ENCODE measurements around the gene PRPF40A. TPM values are rescaled to one million over a fixed set of nuclear protein-coding genes. Genes with fewer than 3 reads are reported as not detected.
"Not testable (repeated sequence)": the region's sequence is repeated elsewhere in the genome, so short reads cannot be mapped to it uniquely, and the experiment has no call there.

Gene PRPF40A
- total RNA-seq = 100 to 1,000 TPM; 128 to 138 TPM

DNA sequence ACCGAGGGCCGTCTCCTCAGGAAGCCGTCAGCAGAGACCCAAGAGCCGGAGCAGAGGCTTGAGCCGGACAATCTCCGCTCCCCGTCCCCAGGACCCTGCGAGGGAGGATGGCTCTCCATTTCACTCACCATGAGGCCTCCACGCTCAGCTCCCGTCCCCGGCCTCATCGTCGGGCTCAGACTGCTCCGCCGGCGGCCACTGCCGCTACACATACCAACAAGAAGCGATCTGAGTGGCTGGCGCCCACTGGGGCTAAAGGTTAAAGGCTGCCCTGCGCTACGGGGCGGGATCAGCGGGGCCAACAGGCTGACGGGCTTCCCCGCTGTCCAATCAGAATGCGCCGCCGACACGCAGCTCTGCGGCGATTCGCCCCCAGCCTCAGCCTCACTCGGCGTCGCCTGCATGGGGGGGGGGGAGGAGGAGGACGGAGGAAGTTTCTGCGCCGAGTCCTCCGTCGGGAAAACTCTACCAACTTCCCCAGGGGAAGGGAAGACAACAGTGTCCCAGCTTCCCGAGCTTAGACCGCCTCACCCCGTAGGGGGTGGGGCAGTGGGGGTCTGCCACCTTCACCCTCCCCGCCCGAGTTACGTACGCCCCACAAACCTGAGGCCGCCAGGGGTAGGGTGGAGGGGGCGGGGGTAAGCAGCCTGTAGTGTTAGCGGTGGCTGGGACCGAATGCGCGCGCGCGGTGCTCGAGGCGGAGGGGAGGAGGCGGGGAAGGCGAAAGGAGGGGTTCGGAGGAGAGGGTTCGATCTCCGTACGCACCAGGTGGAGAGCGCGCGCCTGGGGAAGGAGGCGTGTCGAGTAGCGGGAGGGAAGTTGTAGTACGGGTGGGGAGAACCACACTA lies at the start of gene PRPF40A:
Gene PRPF40A (minus strand): TSS at position 234 of the 848 bp plus-strand sequence. CDS start 22 bp downstream, at position 212.
- Mint-ChIP-seq H3K4me3 (peak within 1 kb of the TSS; percentile 100), H3K27ac (peak within 1 kb of the TSS; percentile 100), H3K36me3 (peaks cover 41% of the 10 kb centered on the region), H3K9me3 (no peaks in the 10 kb centered on the region), H3K4me1 (ENCODE audit: low read depth) (peaks cover 61% of the 10 kb centered on the region), H3K27me3 (no peaks in the 10 kb centered on the region)
- DNase-seq = peak; percentile 99
- POLR2A ChIA-PET = interaction anchor here (0.8 to 3.4 kb wide), 9 partner anchors 12 to 889 kb away, joined by 3 to 32 read pairs (median 4); partner anchors contain the start of gene ARL5A
- CTCF ChIA-PET = interaction anchor here (0.7 to 2.9 kb wide), 4 partner anchors 24 to 208 kb away, joined by 3 to 10 read pairs (median 6); no protein-coding TSS in a partner anchor
- intact Hi-C loops (cut with micrococcal nuclease) = loop anchor here (1.0 to 5.0 kb wide), 6 partner anchors 23 to 1430 kb away; partner anchors contain the start of genes ARL5A, NMI and STAM2

DNA sequence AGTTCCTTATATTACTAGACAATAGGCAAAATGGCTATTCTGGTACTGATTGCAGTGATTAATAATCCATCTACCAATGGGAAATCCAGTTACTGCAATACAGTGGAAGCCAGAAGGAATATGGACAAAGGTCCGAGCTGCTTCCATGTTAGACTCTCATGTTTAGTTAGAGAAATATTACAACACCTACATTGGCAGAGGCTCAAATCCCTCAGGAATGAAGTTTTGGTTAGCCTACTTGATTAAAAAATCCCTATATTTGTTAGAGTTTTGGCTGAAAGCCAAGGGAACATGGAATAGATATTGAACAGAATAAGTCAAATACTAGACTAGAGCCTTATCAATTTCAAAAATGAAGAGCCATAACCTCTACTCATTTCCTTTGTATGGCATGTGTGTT lies 49.7 kb upstream of the PRPF40A start:
- Mint-ChIP-seq H3K4me3 (no peak overlapping the region), H3K36me3 (peaks cover 14% of the 10 kb centered on the region), H3K27ac (no peak overlapping the region), H3K4me1 (ENCODE audit: low read depth) (no peaks in the 10 kb centered on the region), H3K9me3 (no peaks in the 10 kb centered on the region), H3K27me3 (no peaks in the 10 kb centered on the region)
- CTCF ChIA-PET = no interaction called here
- POLR2A ChIA-PET = no interaction called here
- intact Hi-C loops (cut with micrococcal nuclease) = no loop called here
- no peak for DNase-seq

- Mint-ChIP-seq H3K4me1 (ENCODE audit: low read depth) (peaks cover 9% of the 10 kb centered on the region), H3K4me3 (no peak overlapping the region), H3K36me3 (peaks cover 22% of the 10 kb centered on the region), H3K27me3 (no peaks in the 10 kb centered on the region), H3K27ac (no peak overlapping the region), H3K9me3 (no peaks in the 10 kb centered on the region)
- ChIA-PET CTCF (no interaction called here), POLR2A (no interaction called here)
- no peak for DNase-seq
- intact Hi-C loops (cut with micrococcal nuclease) = no loop called here
These were observed 46.4 kb upstream of the PRPF40A start for GRCh38 chr2:152763651-152764050.

DNA sequence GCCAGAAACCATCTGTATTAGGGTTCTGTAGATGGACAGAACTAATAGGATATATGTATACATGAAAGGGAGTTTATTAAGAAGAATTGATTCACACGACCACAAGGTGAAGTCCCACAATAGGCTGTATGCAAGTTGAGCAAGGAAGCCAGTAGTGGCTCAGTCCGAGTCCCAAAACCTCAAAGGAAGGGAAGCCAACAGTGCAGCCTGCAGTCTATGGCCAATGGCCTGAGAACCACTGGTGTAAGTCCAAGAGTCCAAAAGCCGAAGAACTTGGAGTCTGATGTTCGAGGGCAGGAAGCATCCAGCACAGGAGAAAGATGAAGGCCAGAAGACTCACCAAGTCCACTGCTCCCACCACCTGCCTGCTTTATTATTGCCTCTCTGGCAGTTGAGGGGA lies 45.9 kb upstream of the PRPF40A start:
- POLR2A ChIA-PET; H3K27me3 Mint-ChIP-seq; DNase-seq; H3K27ac Mint-ChIP-seq; H3K4me3 Mint-ChIP-seq; intact Hi-C loops (cut with micrococcal nuclease); H3K4me1 Mint-ChIP-seq (ENCODE audit: low read depth); H3K9me3 Mint-ChIP-seq; CTCF ChIA-PET: not testable (repeated sequence)
- peaks cover 22% of the 10 kb centered on the region for H3K36me3 Mint-ChIP-seq

GRCh38 chr2:152762202-152762601 lies 44.9 kb upstream of the PRPF40A start:
- intact Hi-C loops (cut with micrococcal nuclease) = no loop called here
- peaks cover 22% of the 10 kb centered on the region for H3K36me3 Mint-ChIP-seq
- ChIA-PET POLR2A (no interaction called here), CTCF (no interaction called here)
- DNase-seq = no peak
- no peak overlapping the region for H3K27ac Mint-ChIP-seq
- H3K27me3 Mint-ChIP-seq = no peaks in the 10 kb centered on the region
- no peaks in the 10 kb centered on the region for H3K9me3 Mint-ChIP-seq
- no peak overlapping the region for H3K4me3 Mint-ChIP-seq
- H3K4me1 Mint-ChIP-seq (ENCODE audit: low read depth) = peaks cover 9% of the 10 kb centered on the region

- POLR2A ChIA-PET = no interaction called here
- Mint-ChIP-seq H3K4me3 (no peak overlapping the region), H3K4me1 (ENCODE audit: low read depth) (peaks cover 9% of the 10 kb centered on the region), H3K27ac (no peak overlapping the region), H3K27me3 (no peaks in the 10 kb centered on the region), H3K36me3 (peaks cover 26% of the 10 kb centered on the region), H3K9me3 (no peaks in the 10 kb centered on the region)
- intact Hi-C loops (cut with micrococcal nuclease) = no loop called here
- CTCF ChIA-PET = no interaction called here
- no peak for DNase-seq
These were observed 44.0 kb upstream of the PRPF40A start for GRCh38 chr2:152761214-152761613.

GRCh38 chr2:152759290-152760072 lies 42.2 kb upstream of the PRPF40A start:
- Mint-ChIP-seq H3K4me1 (ENCODE audit: low read depth) (peaks cover 9% of the 10 kb centered on the region), H3K9me3 (no peaks in the 10 kb centered on the region), H3K4me3 (no peak overlapping the region), H3K27ac (no peak overlapping the region), H3K27me3 (no peaks in the 10 kb centered on the region), H3K36me3 (peaks cover 35% of the 10 kb centered on the region)
- POLR2A ChIA-PET = no interaction called here
- DNase-seq = no peak
- CTCF ChIA-PET = no interaction called here
- intact Hi-C loops (cut with micrococcal nuclease) = no loop called here

- ChIA-PET POLR2A (no interaction called here), CTCF (no interaction called here)
- no peak overlapping the region for H3K27ac Mint-ChIP-seq
- DNase-seq = no peak
- no peaks in the 10 kb centered on the region for H3K9me3 Mint-ChIP-seq
- H3K4me1 Mint-ChIP-seq (ENCODE audit: low read depth) = peaks cover 13% of the 10 kb centered on the region
- intact Hi-C loops (cut with micrococcal nuclease) = no loop called here
- no peaks in the 10 kb centered on the region for H3K27me3 Mint-ChIP-seq
- peaks cover 31% of the 10 kb centered on the region for H3K36me3 Mint-ChIP-seq
- H3K4me3 Mint-ChIP-seq = no peak overlapping the region
These were observed 37.8 kb upstream of the PRPF40A start for GRCh38 chr2:152755029-152755428.

GRCh38 chr2:152747751-152748150 lies 30.5 kb upstream of the PRPF40A start:
- CTCF ChIA-PET; H3K4me1 Mint-ChIP-seq (ENCODE audit: low read depth); H3K27me3 Mint-ChIP-seq; H3K27ac Mint-ChIP-seq; DNase-seq; H3K9me3 Mint-ChIP-seq; H3K4me3 Mint-ChIP-seq; POLR2A ChIA-PET: not testable (repeated sequence)
- peaks cover 16% of the 10 kb centered on the region for H3K36me3 Mint-ChIP-seq
- intact Hi-C loops (cut with micrococcal nuclease) = loop anchor here (10.0 kb wide), 1 partner anchor 177 kb away; no protein-coding TSS in a partner anchor

GRCh38 chr2:152743002-152743401 lies 25.7 kb upstream of the PRPF40A start:
- Mint-ChIP-seq H3K4me3 (no peak overlapping the region), H3K27me3 (no peaks in the 10 kb centered on the region), H3K9me3 (peaks cover 2% of the 10 kb centered on the region), H3K36me3 (peaks cover 21% of the 10 kb centered on the region), H3K27ac (no peak overlapping the region), H3K4me1 (ENCODE audit: low read depth) (no peaks in the 10 kb centered on the region)
- intact Hi-C loops (cut with micrococcal nuclease) = loop anchor here (5.0 to 10.0 kb wide), 3 partner anchors 182 to 734 kb away; partner anchors contain the start of gene RPRM
- CTCF ChIA-PET = interaction anchor here (0.7 to 2.9 kb wide), 9 partner anchors 10 to 778 kb away, joined by 3 to 10 read pairs (median 4); partner anchors contain the start of genes PRPF40A and STAM2
- no peak for DNase-seq
- POLR2A ChIA-PET = no interaction called here

DNA sequence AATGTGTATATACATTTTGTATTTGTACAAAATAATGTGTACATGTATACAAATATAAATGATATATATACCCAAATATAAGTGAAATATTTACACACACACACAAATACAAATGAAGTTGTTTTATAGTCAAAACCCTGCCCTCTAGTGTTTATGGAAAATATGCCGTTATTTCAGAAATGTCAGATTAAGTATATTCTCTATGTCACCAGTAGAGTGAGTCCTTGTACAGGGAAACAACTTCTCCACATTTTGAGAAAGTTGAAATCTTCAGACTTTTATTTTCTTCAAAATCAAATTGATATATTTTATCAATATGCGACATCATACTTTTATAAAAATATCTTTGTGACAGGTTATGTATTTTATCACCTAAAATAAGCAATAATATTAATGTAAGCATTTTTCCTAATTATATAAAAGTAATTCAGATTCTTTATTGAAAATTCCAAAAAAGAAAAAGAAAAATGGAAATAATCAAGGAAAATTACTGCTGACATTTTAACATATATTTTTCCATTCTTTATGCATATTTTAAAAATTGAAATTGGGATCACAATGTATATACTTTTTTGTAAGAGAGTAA lies 23.6 kb upstream of the PRPF40A start:
- H3K4me1 Mint-ChIP-seq (ENCODE audit: low read depth) = no peaks in the 10 kb centered on the region
- intact Hi-C loops (cut with micrococcal nuclease) = loop anchor here (1.0 to 10.0 kb wide), 5 partner anchors 23 to 778 kb away; partner anchors contain the start of genes ARL6IP6 and RPRM
- no peak for DNase-seq
- CTCF ChIA-PET = interaction anchor here (0.6 to 1.0 kb wide), 6 partner anchors 9 to 193 kb away, joined by 3 to 5 read pairs (median 3); no protein-coding TSS in a partner anchor
- H3K4me3 Mint-ChIP-seq = no peak overlapping the region
- peaks cover 2% of the 10 kb centered on the region for H3K9me3 Mint-ChIP-seq
- H3K36me3 Mint-ChIP-seq = peaks cover 29% of the 10 kb centered on the region
- H3K27ac Mint-ChIP-seq = no peak overlapping the region
- POLR2A ChIA-PET = no interaction called here
- no peaks in the 10 kb centered on the region for H3K27me3 Mint-ChIP-seq

- H3K4me1 Mint-ChIP-seq (ENCODE audit: low read depth); H3K4me3 Mint-ChIP-seq; H3K27me3 Mint-ChIP-seq; H3K27ac Mint-ChIP-seq; POLR2A ChIA-PET; DNase-seq; CTCF ChIA-PET; H3K9me3 Mint-ChIP-seq: not testable (repeated sequence)
- peaks cover 26% of the 10 kb centered on the region for H3K36me3 Mint-ChIP-seq
- intact Hi-C loops (cut with micrococcal nuclease) = loop anchor here (1.0 to 10.0 kb wide), 5 partner anchors 21 to 779 kb away; partner anchors contain the start of genes ARL6IP6 and RPRM
These were observed 22.4 kb upstream of the PRPF40A start for GRCh38 chr2:152739705-152740104.
